Neural cell (in vitro differentiated cells): ENCODE data around the gene SUSD4. TPM values are rescaled to one million over a fixed set of nuclear protein-coding genes. Genes with fewer than 3 reads are reported as not detected.

Source experiments
- H2AFZ ChIP-seq: fragments of 200-600, 300-800 bp; sonication (generic), shearing (Covaris generic); 2 replicates; pipeline ENCODE4 v1.6.0; 2014; ENCODE audit warnings: low read depth, mild to moderate bottlenecking, antibody characterized with exemption, low read length, moderate library complexity
- H3F3A ChIP-seq: fragments of 200-600 bp; shearing (Covaris generic); 2 replicates; pipeline ENCODE4 v1.6.1; 2016; ENCODE audit warnings: mild to moderate bottlenecking, moderate library complexity, mixed read lengths, antibody characterized with exemption, low read length; ENCODE audit not compliant: insufficient read depth, poor library complexity, severe bottlenecking
- H3K27ac ChIP-seq: fragments of 200-600, 300-800 bp; sonication (generic), shearing (Covaris generic); 2 replicates; pipeline ENCODE4 v1.5.1; 2014; ENCODE audit warnings: mild to moderate bottlenecking, low read length, moderate library complexity
- H3K27me3 ChIP-seq: fragments of 300-800, 200-600 bp; sonication (generic), shearing (Covaris generic); 2 replicates; pipeline ENCODE4 v1.6.0; 2014; ENCODE audit warnings: mild to moderate bottlenecking, low read depth, low read length, moderate library complexity; ENCODE audit not compliant: insufficient read depth
- H3K36me3 ChIP-seq: fragments of 300-800, 200-600 bp; sonication (generic), shearing (Covaris generic); 2 replicates; pipeline ENCODE4 v1.5.1; 2014; ENCODE audit warnings: mild to moderate bottlenecking, antibody characterized with exemption, low read length, moderate library complexity; ENCODE audit not compliant: insufficient read depth
- H3K4me2 ChIP-seq: fragments of 300-800, 200-600 bp; sonication (generic), shearing (Covaris generic); 2 replicates; pipeline ENCODE4 v1.6.0; 2014; ENCODE audit warnings: mild to moderate bottlenecking, low read length
- H3K4me3 ChIP-seq: fragments of 300-800, 200-600 bp; sonication (generic), shearing (Covaris generic); 2 replicates; pipeline ENCODE4 v1.5.1; 2014; ENCODE audit warnings: mild to moderate bottlenecking, low read length, moderate library complexity
- H3K79me2 ChIP-seq: fragments of 200-600 bp; shearing (Covaris generic); replicated peaks from 2 replicates; pipeline ENCODE4 v1.6.0; 2014; ENCODE audit warnings: mild to moderate bottlenecking, low read length, moderate library complexity; ENCODE audit not compliant: insufficient read depth
- H3K9ac ChIP-seq: fragments of 300-800, 200-600 bp; sonication (generic), shearing (Covaris generic); 2 replicates; pipeline ENCODE4 v1.6.1; 2016; ENCODE audit warnings: mild to moderate bottlenecking, low read length, mixed read lengths
- H3K9me2 ChIP-seq: fragments of 200-600 bp; shearing (Covaris generic); 2 replicates; pipeline ENCODE4 v1.6.1; 2016; ENCODE audit warnings: mild to moderate bottlenecking, low read length, mixed read lengths; ENCODE audit not compliant: insufficient read depth
- H3K9me3 ChIP-seq: fragments of 200-600, 300-800 bp; sonication (generic), shearing (Covaris generic); 2 replicates; pipeline ENCODE4 v1.6.1; 2016; ENCODE audit warnings: mild to moderate bottlenecking, mixed run types, low read length, moderate library complexity, mixed read lengths
- H4K20me1 ChIP-seq: fragments of 200-600 bp; shearing (Covaris generic); 2 replicates; pipeline ENCODE4 v1.6.1; 2016; ENCODE audit warnings: mild to moderate bottlenecking, mixed run types; ENCODE audit not compliant: insufficient read depth
- EP300 ChIP-seq: fragments of 450-650 bp; conservative IDR thresholded peaks from 2 replicates; pipeline ENCODE4 v1.6.1; 2014; ENCODE audit warnings: antibody characterized with exemption, mild to moderate bottlenecking, moderate library complexity; ENCODE audit not compliant: poor library complexity, severe bottlenecking
- EZH2 ChIP-seq: fragments of 200-600, 300-800 bp; shearing (Covaris generic), sonication (generic); IDR thresholded peaks from 2 replicates; pipeline ENCODE4 v1.6.1; 2014; ENCODE audit warnings: antibody characterized with exemption, low read length, borderline replicate concordance, mild to moderate bottlenecking; ENCODE audit not compliant: insufficient read depth, poor library complexity, severe bottlenecking
- MXI1 ChIP-seq: fragments of 450-650 bp; conservative IDR thresholded peaks from 2 replicates; pipeline ENCODE4 v1.6.1; 2014; ENCODE audit warnings: antibody characterized with exemption, mild to moderate bottlenecking; ENCODE audit not compliant: poor library complexity, severe bottlenecking
- POLR2AphosphoS5 ChIP-seq: IDR thresholded peaks from 2 replicates; pipeline ENCODE4 v1.6.1; 2012
- RAD21 ChIP-seq: fragments of 450-650 bp; conservative IDR thresholded peaks from 2 replicates; pipeline ENCODE4 v1.6.1; 2014; ENCODE audit warnings: antibody characterized with exemption, mild to moderate bottlenecking, moderate library complexity
- SMC3 ChIP-seq: fragments of 450-650 bp; conservative IDR thresholded peaks from 2 replicates; pipeline ENCODE4 v1.6.1; 2014; ENCODE audit warnings: antibody characterized with exemption, mild to moderate bottlenecking, moderate library complexity; ENCODE audit not compliant: poor library complexity
- TAF1 ChIP-seq: IDR thresholded peaks from 2 replicates; pipeline ENCODE4 v1.6.1; 2012; ENCODE audit warnings: low read depth
- polyA plus RNA-seq: library from polyadenylated mRNA; depleted of rRNA; stranded (reverse); fragments of >200 nt; gene quantifications from 2 replicates; pipeline ENCODE4 v1.2.3, GENCODE V29; 2014
- TF ChIP-seq, protein P1 (sequence below): fragments of 450-650 bp; IDR thresholded peaks from 2 replicates; pipeline ENCODE4 v1.5.1; 2014; ENCODE audit warnings: antibody characterized with exemption, mild to moderate bottlenecking, moderate library complexity; ENCODE audit not compliant: poor library complexity, severe bottlenecking
- TF ChIP-seq, protein P2 (sequence below): IDR thresholded peaks from 2 replicates; pipeline ENCODE4 v1.6.1; 2012; ENCODE audit warnings: borderline replicate concordance

The SUSD4 gene
- polyA plus RNA-seq, 1 donor from 2014 or later = 31.5 TPM

DNA sequence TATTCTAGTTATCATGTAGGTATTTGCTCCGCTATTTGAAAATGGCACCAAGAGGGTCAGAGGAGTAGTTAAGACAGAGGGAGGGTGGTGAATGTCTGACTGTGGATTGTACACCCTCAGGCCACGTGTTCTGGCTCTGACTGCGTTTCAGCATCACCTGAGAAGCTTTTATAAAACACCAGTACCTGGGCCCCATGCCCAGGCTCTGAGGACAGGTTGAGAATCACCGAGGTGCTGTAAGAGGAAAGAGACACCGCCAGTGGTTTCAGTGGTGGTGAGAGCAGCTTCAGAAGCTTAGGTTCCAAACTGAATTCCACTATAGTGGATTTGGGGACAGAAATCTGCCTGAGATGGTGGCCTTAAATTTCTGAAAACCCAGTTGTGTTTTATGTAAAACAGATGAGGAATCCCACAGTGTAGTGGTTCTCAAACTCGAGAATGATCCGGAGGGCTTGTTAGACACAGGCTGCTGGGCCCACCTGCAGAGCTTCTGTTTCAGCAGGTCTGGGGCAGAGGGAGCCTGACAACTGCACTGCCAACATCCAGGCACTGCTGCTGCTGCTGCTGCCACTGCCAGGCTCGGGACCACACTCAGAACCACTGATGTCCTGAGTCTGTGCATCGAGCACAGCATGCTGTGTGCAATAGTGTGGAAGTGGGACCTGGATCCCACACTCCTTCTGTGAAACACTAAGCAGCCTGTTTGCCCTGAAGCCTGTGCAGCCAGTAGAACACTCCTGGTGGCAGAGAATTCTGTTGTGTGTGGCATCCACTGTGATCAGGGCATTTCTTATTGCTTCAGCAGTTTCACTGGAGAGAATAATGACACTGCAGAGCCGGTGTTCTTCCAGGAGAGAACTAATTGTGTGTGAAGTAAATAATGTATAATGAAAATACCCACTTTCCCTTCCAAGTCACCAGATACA is 98.7 kb downstream of the SUSD4 start:
- no peaks in the 10 kb centered on the region for H3K27me3 ChIP-seq
- H3K9me2 ChIP-seq = no peaks in the 10 kb centered on the region
- H3K9ac ChIP-seq = no peak overlapping the region
- H3K9me3 ChIP-seq = no peaks in the 10 kb centered on the region
- no peaks in the 10 kb centered on the region for H3K36me3 ChIP-seq
- no peak overlapping the region for H3K4me2 ChIP-seq
- H3K27ac ChIP-seq = no peak overlapping the region
- H2AFZ ChIP-seq = no peak overlapping the region
- no peaks in the 10 kb centered on the region for H3F3A ChIP-seq
- H3K4me3 ChIP-seq = no peak overlapping the region
- no peaks in the 10 kb centered on the region for H3K79me2 ChIP-seq
- H4K20me1 ChIP-seq = no peaks in the 10 kb centered on the region
- TF ChIP-seq EP300 = no peak
- TF ChIP-seq, protein P1, sequence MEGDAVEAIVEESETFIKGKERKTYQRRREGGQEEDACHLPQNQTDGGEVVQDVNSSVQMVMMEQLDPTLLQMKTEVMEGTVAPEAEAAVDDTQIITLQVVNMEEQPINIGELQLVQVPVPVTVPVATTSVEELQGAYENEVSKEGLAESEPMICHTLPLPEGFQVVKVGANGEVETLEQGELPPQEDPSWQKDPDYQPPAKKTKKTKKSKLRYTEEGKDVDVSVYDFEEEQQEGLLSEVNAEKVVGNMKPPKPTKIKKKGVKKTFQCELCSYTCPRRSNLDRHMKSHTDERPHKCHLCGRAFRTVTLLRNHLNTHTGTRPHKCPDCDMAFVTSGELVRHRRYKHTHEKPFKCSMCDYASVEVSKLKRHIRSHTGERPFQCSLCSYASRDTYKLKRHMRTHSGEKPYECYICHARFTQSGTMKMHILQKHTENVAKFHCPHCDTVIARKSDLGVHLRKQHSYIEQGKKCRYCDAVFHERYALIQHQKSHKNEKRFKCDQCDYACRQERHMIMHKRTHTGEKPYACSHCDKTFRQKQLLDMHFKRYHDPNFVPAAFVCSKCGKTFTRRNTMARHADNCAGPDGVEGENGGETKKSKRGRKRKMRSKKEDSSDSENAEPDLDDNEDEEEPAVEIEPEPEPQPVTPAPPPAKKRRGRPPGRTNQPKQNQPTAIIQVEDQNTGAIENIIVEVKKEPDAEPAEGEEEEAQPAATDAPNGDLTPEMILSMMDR = no peak
- no peak for TF ChIP-seq SMC3
- no peak for TF ChIP-seq POLR2AphosphoS5
- no peak for TF ChIP-seq EZH2
- no peak for TF ChIP-seq MXI1
- TF ChIP-seq RAD21 = no peak
- TF ChIP-seq, protein P2, sequence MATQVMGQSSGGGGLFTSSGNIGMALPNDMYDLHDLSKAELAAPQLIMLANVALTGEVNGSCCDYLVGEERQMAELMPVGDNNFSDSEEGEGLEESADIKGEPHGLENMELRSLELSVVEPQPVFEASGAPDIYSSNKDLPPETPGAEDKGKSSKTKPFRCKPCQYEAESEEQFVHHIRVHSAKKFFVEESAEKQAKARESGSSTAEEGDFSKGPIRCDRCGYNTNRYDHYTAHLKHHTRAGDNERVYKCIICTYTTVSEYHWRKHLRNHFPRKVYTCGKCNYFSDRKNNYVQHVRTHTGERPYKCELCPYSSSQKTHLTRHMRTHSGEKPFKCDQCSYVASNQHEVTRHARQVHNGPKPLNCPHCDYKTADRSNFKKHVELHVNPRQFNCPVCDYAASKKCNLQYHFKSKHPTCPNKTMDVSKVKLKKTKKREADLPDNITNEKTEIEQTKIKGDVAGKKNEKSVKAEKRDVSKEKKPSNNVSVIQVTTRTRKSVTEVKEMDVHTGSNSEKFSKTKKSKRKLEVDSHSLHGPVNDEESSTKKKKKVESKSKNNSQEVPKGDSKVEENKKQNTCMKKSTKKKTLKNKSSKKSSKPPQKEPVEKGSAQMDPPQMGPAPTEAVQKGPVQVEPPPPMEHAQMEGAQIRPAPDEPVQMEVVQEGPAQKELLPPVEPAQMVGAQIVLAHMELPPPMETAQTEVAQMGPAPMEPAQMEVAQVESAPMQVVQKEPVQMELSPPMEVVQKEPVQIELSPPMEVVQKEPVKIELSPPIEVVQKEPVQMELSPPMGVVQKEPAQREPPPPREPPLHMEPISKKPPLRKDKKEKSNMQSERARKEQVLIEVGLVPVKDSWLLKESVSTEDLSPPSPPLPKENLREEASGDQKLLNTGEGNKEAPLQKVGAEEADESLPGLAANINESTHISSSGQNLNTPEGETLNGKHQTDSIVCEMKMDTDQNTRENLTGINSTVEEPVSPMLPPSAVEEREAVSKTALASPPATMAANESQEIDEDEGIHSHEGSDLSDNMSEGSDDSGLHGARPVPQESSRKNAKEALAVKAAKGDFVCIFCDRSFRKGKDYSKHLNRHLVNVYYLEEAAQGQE = no peak
- TF ChIP-seq TAF1 = no peak

DNA sequence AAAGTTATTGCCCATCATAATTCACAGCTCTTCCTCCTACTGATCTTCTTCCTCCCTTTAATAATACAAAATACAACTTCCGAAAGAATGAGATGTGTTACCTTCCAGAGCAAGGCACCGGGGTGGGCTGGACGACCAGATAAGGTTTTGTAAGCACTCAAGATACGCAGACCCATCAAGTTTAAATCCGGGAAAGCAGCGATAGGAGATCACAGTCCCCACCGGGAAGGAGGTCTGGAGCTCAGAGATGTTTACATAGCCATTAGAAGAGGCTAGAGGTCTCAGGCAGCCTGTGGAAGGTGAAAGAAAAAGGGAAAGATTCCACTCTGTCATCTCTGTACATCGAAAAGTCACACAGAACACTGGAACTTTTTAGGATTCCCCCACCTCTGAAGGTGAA is 99.4 kb downstream of the SUSD4 start:
- no peaks in the 10 kb centered on the region for H3K27me3 ChIP-seq
- no peaks in the 10 kb centered on the region for H3K9me3 ChIP-seq
- no peaks in the 10 kb centered on the region for H3K36me3 ChIP-seq
- H3K4me3 ChIP-seq = no peak overlapping the region
- no peak overlapping the region for H3K9ac ChIP-seq
- H4K20me1 ChIP-seq = no peaks in the 10 kb centered on the region
- no peaks in the 10 kb centered on the region for H3F3A ChIP-seq
- H2AFZ ChIP-seq = no peak overlapping the region
- TF ChIP-seq, protein P1 = no peak
- TF ChIP-seq SMC3 = no peak
- no peak for TF ChIP-seq MXI1
- TF ChIP-seq EZH2 = no peak
- TF ChIP-seq, protein P2 = no peak
- TF ChIP-seq POLR2AphosphoS5 = no peak
- no peak for TF ChIP-seq RAD21
- no peak for TF ChIP-seq EP300
- TF ChIP-seq TAF1 = no peak
- H3K27ac ChIP-seq = no peak overlapping the region
- no peak overlapping the region for H3K4me2 ChIP-seq
- H3K9me2 ChIP-seq = no peaks in the 10 kb centered on the region
- no peaks in the 10 kb centered on the region for H3K79me2 ChIP-seq
